SKM-1 treated with dmso at 0.1 percent for 144 hours (cell line): Measurements from ENCODE around the gene KLHDC2.
"Not testable (repeated sequence)": the region's sequence is repeated elsewhere in the genome, so short reads cannot be mapped to it uniquely, and the experiment has no call there.

Experiments used
- DNase-seq: peaks from one replicate; lab custom pipeline; 2025; ENCODE audit not compliant: unreplicated experiment; lab: John Stamatoyannopoulos, UW

The KLHDC2 gene, protein sequence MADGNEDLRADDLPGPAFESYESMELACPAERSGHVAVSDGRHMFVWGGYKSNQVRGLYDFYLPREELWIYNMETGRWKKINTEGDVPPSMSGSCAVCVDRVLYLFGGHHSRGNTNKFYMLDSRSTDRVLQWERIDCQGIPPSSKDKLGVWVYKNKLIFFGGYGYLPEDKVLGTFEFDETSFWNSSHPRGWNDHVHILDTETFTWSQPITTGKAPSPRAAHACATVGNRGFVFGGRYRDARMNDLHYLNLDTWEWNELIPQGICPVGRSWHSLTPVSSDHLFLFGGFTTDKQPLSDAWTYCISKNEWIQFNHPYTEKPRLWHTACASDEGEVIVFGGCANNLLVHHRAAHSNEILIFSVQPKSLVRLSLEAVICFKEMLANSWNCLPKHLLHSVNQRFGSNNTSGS

DNA sequence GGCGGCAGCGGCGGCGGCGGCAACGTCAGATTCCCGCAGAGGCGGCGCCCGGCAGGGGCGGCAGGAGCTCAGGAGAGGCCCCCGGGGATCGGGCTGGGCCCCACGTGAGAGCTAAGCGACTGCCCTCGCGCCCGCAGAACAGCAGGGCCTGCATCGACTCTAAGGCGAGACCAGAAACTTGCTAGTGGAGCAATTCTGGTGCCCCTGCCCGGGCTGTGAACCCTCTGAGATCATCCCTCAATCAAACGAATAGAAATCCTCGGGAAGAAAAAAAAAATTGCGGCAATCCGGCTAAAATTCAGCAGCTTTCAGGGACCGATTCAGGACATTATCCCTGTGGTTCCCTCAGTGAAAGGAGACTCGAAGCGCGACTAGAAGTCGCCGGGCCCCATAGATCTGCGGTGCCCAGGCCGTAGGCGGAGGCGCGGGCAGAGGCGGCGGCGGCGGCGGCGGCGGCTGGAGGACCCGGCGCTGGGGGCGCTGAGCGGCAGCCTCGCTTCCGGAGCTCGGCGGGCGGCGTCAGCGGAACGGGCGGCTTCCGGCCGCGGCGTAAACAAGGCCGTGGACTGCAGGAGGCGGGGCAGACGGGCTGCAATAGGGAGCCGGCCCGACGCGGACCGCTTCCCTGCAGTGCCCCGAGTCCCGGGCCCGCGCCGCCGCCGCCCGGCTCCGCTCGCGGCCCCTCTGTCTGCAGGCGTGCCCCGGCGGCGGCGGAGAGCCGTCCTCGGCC is at the start of gene KLHDC2:
Gene KLHDC2 (plus strand): TSS at position 583 of the 730 bp plus-strand sequence. CDS start 316 bp downstream, outside the sequence.
- DNase-seq, result peak; percentile 55

DNA sequence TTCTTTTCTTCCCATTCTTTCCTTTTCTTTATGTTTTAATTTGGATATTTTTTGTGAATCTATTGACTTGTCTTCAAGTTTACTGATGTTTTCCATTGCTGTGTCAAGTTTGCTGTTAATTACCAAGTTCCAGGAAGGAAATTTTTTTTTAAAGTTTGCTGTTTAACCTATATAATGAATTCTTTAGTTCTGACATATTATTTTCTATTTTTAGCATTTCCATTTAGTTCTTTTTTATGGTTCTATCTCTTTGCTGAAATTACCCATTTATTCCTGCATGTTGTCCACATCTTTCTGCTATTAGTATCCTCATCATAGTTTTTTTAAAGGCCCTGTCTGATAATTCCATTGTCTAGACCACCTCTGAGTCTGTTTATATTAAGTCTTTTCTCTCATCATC is 47.2 kb upstream of the KLHDC2 start:
- DNase-seq, result no peak

DNA sequence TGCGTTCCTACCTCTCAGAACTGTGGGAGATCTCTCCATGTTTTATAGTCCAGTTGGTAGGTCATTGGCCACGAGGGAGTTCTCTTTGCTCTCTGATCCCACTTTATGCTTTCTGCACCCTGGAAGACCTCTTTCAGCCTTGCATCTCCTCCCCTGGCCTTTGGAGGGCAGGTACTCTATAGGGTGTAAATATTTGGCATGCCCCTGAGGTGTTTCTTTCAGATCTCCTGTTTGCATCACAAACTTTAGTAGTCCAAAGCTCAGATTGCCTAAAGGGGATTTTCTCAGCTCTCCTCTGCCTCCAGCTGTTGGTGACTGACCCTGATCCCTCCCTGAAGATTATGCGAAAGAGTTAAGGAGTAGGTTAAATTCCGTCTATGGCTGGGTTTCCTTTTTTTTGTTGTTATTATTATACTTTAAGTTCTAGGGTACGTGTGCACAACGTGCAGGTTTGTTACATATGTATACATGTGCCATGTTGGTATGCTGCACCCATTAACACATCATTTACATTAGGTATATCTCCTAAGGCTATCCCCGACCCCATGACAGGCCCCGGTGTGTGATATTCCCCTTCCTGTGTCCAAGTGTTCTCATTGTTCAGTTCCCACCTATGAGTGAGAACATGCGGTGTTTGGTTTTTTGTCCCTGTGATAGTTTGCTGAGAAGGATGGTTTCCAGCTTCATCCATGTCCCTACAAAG is 46.1 kb upstream of the KLHDC2 start:
- DNase-seq, result not testable (repeated sequence)

DNA sequence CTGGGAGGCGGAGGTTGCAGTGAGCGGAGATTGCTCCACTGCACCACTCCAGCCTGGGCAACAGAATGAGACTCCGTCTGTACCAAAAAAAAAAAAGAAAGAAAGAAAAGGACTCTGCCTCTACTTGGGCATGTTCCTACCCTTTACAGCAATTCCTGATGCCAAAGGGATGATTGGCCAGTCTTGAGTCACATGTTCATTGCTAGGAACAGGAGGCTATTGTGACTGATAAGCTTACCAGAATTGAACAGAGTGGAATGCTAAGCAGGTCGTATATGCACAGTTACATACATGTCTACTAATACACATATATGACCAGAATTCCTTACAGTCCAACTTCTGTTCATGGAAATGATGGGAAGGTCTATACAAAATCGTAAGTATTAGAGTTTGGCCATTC is 40.8 kb upstream of the KLHDC2 start:
- DNase-seq, result no peak

DNA sequence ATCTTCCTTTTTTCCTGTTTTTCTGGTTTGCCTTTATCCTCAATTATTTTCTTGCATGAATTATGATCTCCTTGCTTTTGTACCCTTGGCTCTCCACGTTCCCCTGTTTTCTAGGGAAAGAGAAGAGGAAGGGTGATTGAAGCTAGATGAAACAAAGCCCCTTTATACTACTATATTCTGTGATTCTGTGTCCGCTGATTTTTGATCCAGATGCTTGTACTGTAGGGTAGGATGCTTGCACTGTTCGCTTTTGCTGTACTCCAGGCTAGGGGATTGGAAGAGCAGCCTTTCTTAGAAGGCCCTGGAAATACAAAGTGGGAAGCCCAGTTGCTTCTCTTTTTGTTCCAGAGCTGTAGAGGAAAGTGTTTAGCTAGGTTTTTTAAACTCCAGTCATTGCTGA is 35.1 kb upstream of the KLHDC2 start:
- DNase-seq, result no peak

DNA sequence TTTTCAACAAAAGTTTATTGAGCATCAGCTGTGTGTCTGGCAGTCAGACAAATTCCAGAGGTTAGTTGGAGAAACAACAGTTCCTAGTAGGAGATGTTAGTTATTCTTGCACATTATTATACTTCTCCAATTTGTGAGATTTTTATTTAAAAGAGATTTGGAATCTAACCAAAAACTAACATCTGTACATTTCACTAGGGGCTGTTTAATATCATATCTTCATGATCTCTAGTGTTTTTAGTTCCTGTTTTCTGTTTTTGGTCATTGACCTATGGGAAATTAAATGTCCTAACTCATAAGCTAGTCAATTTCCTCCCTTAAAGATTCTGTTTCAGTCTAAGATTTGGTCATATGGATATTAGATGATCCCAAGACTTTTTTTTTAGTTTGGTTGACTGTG is 34.1 kb upstream of the KLHDC2 start:
- no peak for DNase-seq

DNA sequence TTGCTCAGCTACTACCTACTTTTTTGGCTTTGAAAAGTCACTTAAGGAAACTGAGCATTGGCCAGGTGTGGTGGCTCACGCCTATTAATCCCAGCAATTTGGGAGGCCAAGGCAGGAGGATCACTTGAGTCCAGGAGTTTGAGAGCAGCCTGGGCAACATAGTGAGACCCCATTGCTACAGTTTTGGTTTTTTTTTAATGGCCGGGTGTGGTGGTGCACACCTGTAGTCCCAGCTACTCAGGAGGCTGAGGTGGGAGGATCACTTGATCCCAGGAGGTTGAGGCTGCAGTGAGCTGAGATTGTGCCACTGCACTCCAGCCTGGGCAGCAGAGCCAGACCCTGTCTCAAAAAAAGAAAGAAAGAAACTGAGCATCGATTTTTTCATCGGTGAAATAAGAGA is 32.3 kb upstream of the KLHDC2 start:
- DNase-seq, result not testable (repeated sequence)

DNA sequence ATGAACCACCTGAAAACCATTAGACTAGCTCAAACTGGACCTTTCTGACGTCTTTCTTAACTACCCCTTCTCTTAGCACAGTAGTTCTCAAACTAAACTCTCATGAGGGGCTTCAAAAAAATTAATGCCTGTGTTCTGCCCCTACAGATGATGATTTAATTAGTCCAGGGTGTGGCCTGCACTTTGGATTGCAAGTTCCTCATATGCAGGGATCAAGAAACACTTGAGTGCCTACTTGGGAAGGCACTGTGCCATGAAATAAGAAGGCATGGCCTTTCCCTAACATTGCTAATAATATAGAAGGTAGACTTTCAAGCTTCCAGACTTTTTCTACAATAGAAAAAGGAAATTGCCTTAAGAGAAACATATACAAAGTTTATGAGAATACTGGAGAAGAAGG is 22.8 kb upstream of the KLHDC2 start:
- no peak for DNase-seq

DNA sequence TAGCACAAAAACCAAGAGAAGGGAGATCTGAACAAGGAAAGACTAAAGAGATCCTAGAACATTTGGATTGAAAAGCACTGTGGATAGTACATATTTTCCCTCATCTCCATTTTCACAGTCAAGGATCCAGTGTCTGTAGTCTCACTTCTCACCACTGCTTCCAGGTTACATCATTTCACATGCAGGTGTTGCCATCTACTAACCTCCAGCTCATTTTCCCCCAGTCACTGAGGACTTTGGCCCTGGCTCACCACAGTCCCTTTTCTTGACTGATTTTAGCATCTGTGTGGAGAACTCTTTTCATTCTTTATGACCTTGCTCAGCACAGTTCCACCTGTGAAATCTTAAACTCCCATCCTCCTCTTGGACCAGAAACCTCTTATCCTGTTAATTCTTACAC is 21.5 kb upstream of the KLHDC2 start:
- DNase-seq, result not testable (repeated sequence)

DNA sequence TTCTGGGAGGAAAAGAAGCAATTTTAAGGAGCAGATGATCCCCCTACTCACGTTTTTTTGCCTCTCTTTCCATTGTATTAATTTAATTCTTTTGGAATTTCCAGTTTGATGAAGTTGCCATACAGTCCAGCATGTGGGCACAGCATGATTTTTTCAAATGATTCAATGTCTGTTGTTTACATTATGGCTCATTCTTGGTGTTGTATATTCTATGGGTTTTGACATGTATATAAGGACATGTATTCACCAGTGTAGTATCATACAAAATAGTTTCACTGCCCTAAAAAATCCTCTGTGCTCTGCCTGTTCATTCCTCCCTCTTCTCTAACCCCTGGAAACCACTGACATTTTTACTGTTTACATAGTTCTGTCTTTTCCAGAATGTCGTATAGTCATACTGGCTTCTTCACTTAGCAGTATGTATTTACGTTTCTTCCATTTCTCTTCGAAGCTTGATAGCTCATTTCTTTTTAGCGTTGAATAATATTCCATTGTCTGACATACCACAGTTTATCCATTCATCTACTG is 13.3 kb upstream of the KLHDC2 start:
- DNase-seq, result no peak

DNA sequence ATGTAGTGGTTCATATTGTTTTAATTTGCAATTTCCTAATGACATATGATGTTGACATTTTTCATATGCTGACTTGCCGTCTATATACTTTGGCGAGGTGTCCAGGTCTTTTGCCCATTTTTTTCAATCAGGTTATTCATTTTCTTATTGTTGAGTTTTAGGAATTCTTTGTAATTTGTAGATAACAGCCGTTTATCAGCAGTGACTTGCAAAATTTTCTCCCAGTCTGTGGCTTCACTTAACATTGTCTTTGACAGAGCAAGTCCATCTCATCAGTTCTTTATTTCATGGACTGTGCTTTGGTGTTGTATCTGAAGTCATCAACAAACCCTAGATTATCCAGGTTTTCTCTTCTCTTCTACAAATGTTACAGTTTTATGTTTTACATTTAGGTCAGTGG is 12.6 kb upstream of the KLHDC2 start:
- DNase-seq, result no peak

DNA sequence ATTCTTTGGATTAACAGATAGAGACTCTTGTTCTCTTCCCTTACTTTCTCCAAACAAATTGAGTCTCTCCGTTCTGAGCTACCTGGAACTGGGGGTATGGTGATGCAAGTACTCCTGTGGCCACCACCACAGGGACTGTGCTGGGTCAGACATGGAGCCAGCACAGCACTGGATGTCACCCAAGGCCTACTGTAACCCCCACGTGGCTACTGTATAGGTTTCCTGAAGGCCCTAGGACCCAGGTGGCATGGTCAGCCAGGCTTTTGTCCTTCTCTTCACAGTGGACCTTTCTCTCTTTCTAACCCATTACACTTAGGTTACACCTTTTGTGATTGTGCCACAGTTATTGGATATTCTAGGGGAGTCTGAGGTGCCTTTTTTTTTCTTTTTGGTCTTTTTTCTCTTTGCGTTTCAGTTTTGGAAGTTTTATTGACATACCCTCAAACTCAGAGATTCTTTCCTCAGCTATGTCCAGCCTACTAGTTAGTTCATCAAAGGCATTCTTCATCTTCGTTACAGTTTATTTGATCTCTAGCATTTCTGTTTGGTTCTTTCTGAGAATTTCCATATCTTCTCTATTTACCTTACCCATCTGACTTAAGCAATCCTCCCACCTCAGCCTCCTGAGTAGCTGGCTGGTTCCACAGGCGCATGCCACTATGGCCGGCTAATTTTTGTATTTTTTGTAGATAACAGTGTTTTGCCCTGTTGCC is 6.0 kb upstream of the KLHDC2 start:
- no peak for DNase-seq

DNA sequence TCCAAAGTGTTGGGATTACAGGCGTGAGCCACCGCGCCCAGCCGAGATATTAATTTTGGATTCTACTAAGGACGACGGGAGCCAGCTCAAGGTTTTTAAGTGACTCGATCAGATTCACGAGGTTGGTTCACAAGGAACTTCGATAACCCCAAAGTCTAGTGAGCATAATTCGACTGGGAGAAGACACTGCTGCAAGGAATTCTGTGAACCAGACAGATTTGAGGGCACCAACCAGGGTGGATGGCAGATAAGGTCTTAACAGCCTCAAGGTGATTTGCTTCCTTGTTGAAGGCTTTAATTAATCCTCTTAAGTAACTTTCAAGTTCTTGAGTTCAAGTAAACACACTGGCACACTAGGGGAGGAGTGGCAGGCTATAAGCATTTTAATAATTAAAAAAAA is 1.1 kb upstream of the KLHDC2 start:
- no peak for DNase-seq

DNA sequence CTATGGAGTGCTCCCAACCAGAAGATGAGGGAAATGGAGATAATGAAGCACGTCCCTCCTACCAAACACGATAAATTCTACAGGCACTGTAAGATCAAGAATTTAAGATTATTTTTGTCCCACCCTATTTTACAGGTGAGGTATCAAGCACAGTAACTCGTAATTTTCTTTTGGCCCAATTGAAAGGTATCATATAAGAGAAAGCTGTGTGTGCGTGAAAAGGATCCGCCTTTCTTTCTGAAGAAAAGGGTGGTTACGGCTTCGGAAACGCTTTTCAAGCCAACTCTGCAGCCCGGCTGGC is 733 bp upstream of the KLHDC2 start:
- DNase-seq, result no peak

DNA sequence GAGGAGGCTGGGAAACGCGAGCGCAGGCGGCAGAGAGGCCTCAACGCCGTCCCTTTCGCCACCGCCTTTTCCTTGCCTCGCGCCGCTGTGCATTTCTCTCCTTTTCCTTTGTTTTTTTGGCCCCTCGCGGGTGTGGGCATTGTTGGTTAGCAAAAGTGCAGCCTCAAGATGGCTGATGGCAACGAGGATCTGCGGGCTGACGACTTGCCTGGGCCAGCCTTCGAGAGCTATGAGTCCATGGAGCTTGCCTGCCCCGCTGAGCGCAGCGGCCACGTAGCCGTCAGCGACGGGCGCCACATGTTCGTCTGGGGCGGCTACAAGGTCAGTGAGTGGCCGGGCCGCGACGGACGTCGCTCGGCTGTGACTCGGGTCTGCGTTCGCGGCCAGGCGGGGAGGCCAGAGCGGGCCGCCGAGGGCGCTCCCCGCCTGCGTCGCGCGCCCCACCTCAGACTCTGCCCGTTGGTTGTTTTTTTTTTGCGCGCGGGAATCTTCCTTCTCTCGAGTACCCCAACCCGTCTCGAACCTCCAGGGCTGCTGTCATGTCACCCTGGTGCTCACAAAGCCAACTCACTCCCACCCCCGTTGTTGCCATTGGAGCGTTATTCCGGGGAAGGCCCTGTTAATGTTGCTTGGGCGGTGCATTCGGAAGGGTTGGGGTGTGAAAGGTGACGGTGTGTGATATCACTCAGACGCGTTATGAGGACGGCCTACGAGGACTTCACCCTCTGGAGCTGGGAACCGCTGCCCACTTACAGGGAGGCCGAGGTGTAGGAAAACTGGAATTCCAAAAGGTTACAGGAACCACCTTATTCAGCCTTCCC is 558 bp downstream of the KLHDC2 start:
- DNase-seq, result no peak

DNA sequence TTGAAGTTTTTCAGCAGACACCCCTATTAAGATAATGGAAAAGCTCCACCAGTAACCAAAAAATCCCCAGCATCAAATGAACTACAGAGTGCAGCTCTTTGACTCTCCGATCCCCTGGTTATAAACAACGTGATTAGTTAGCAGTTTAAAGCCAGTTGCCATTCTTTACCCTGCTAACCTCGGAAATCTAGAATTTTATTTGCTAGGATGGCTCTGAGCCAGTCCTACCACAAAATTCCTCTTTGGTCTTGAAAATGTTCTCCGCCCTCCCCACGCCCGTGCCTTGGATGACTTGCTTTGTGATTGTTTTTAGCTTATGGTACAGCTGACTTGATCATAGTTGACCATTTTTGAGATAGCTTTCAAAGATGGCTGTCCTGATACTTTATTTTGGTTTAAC is 1.2 kb downstream of the KLHDC2 start:
- no peak for DNase-seq

DNA sequence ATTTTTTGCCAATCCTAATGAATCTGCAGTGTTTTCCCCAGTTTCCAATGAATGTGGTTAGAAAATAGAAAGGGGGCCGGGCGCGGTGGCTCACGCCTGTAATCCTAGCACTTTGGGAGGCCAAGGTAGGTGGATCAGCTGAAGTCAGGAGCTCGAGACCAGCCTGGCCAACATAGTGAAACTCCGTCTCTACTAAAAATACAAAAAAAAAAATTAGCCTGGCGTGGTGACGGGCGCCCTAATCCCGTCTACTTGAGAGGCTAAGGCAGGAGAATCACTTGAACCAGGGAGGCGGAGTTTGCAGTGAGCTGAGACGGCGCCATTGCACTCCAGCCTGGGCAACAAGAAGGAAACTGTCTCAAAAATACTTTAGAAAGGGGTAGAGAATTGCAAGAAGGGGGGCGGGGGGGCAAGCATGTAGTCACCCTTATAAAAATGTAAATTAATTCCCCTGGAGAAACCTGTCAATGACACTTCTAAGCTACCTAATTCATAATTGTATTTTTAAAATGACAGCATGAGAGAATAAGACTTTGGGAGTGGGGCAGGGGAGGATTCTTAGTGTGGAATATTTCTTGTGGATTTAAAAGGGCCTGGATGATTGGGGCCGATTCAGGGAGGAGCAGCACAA is 1.7 kb downstream of the KLHDC2 start:
- DNase-seq, result no peak

DNA sequence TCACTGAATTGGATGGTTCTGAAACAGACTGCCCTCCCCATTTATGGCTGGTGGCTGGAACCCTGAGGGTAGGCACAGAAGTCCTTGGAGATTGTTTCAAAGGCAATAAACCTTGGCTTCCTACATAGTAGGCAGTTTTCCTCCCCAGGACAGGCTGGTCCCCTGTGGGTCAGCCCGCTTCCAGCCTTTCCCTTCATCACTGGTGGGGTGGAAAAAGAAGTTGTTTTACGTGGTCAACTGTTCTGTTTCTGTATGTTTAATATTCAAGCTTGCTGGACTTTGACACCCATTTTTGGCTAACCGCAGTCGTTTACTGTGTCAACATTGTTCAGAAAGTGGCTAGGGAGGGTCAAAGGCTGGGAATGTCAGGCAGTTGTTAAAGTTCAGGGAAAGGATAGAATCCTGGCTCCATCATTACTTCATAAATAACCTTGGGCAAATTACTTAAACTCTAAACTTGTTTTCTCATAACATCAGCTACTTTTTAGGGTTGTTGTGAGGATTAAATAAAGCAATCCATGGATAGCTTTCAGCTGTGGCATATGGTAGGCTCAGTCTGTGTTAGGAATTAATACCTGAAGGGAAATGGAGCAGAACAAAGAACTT is 2.4 kb downstream of the KLHDC2 start:
- DNase-seq, result no peak

DNA sequence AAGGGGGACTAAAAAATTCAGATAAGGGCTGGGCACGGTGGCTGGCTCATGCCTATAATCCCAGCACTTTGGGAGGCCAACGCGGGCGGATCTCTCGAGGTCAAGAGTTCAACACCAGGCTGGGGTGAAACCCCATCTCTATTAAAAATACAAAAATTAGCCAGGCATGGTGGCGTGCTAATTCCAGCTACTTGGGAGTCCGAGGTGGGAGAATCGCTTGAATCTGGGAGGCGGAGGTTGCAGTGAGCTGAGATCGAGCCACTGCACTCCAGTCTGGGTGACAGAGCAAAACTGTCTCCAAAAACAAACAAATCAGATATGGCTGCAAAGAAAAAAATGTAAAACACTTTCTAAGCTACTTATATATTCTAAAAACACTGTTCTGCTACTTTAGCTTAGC is 3.7 kb downstream of the KLHDC2 start:
- DNase-seq, result not testable (repeated sequence)
